ENCODE data around the gene ELN. TPM values are rescaled to one million over a fixed set of nuclear protein-coding genes. Genes with fewer than 3 reads are reported as not detected.

Gene ELN
- total and polyA plus RNA-seq, 2 donors (not counting 3 experiments of a cell fraction or from before 2014, with no cell fraction given), result 1.7 to 2.6 TPM

DNA sequence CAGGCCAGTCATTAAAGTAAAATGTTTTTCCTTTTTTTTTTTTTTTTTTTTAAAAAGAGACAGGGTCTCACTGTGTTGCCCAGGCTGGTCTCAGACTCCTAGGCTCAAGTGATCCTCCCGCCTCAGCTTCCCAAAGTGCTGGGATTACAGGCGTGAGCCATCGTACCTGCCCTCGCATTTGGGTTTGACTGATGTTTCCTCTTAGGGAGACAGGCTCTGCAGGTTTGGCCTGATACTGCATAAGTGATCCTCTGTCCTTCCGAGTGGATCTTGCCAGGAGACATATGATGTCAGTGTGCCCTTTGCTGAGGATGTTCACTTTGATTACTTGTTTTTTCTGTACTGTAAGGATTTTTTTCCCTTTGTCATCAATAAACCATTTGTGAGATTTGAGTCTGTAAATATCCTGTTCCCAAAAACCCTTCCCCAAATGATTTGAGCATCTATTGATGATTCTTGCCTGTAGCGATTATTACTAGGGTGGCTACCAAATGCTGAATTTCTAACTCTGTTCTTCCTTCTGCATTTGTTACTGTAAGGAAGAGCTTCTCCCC is 75.3 kb downstream of the ELN start:
- Histone ChIP-seq H3K36me3 (ENCODE audit: control insufficient read depth in 2 of 2, extremely low read depth in 1 of 2, insufficient read depth in 2 of 2, low read length in 2 of 2) (peaks cover 5 to 29% of the 10 kb centered on the region in 2 experiments), H3K9me1 (replicated peaks; ENCODE audit: control insufficient read depth, extremely low read depth, insufficient read depth, low read length) (no peaks in the 10 kb centered on the region), H3K4me1 (ENCODE audit: control insufficient read depth, extremely low read depth, insufficient read depth, low read length) (no peaks in the 10 kb centered on the region), H3K4me3 (replicated peaks in 1 of 3; ENCODE audit: insufficient read depth in 1 of 3, low read depth in 1 of 3, low read length in 3 of 3) (no peak overlapping the region), H3K27me3 (ENCODE audit: control insufficient read depth in 2 of 2, insufficient read depth in 2 of 2, low read length in 2 of 2) (no peaks in the 10 kb centered on the region), H3K4me2 (ENCODE audit: insufficient read depth, low read length) (no peak overlapping the region), H4K20me1 (replicated peaks; ENCODE audit: control insufficient read depth, extremely low read depth, insufficient read depth, low read length) (no peaks in the 10 kb centered on the region), H3K79me2 (ENCODE audit: control insufficient read depth, insufficient read depth, low read length) (no peaks in the 10 kb centered on the region), H3K27ac (ENCODE audit: insufficient read depth, low read depth, low read length) (no peak overlapping the region), H3K9me3 (replicated peaks; ENCODE audit: control insufficient read depth, insufficient read depth, low read length) (no peaks in the 10 kb centered on the region), H3K9ac (replicated peaks; ENCODE audit: extremely low read depth, insufficient read depth, low read length) (no peak overlapping the region), H2AFZ (ENCODE audit: low read depth, low read length) (no peak overlapping the region)
- TF ChIP-seq, protein P1, sequence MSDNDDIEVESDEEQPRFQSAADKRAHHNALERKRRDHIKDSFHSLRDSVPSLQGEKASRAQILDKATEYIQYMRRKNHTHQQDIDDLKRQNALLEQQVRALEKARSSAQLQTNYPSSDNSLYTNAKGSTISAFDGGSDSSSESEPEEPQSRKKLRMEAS (IDR thresholded peaks at IDR 0.05; ENCODE audit: insufficient read depth, insufficient read length), result no peak
- no peak for TF ChIP-seq POLR2A (IDR thresholded peaks at IDR 0.05; ENCODE audit: low read depth, low read length)
- TF ChIP-seq POLR2AphosphoS5 (IDR thresholded peaks at IDR 0.05; ENCODE audit: insufficient read depth, low read depth, low read length), result no peak
- no peak for TF ChIP-seq EZH2 (IDR thresholded peaks at IDR 0.05; ENCODE audit: borderline replicate concordance, low read depth, low read length, severe bottlenecking)
- no peak for TF ChIP-seq MYC (IDR thresholded peaks at IDR 0.05; ENCODE audit: low read depth, low read length)
- TF ChIP-seq, protein P2, sequence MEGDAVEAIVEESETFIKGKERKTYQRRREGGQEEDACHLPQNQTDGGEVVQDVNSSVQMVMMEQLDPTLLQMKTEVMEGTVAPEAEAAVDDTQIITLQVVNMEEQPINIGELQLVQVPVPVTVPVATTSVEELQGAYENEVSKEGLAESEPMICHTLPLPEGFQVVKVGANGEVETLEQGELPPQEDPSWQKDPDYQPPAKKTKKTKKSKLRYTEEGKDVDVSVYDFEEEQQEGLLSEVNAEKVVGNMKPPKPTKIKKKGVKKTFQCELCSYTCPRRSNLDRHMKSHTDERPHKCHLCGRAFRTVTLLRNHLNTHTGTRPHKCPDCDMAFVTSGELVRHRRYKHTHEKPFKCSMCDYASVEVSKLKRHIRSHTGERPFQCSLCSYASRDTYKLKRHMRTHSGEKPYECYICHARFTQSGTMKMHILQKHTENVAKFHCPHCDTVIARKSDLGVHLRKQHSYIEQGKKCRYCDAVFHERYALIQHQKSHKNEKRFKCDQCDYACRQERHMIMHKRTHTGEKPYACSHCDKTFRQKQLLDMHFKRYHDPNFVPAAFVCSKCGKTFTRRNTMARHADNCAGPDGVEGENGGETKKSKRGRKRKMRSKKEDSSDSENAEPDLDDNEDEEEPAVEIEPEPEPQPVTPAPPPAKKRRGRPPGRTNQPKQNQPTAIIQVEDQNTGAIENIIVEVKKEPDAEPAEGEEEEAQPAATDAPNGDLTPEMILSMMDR (IDR thresholded peaks at IDR 0.05; ENCODE audit: extremely low read depth in 1 of 2, insufficient read depth in 1 of 2, low read depth in 1 of 2, low read length in 2 of 2), result no peak
- no peak for TF ChIP-seq FOS (IDR thresholded peaks at IDR 0.05; ENCODE audit: borderline replicate concordance, insufficient read depth, low read length)
- TF ChIP-seq GATA2 (IDR thresholded peaks at IDR 0.05; ENCODE audit: insufficient read depth, insufficient read length, low read depth, low read length), result no peak
- intact Hi-C loops (cut with micrococcal nuclease) (no loop called here), dilution Hi-C loops (cut with MboI; ENCODE audit: extremely low pct_ligation_motif_present, low sequenced_read_pairs) (no loop called here)
- no TSS peak for BruUV-seq (replicated peaks)
- ChIA-PET POLR2A (no interaction called here), CTCF (interaction anchor here (1.2 kb wide), 2 partner anchors 11 to 33 kb away, joined by 4 read pairs; no protein-coding TSS in a partner anchor)
- FAIRE-seq, result no peak
- DNase-seq (ENCODE audit: low read depth, low spot score), result no peak

Measured in endothelial cell of umbilical vein (primary cell).